Skin of body (tissue), 2 donors: ENCODE data around the gene PNPLA4. TPM values are rescaled to one million over a fixed set of nuclear protein-coding genes. Genes with fewer than 3 reads are reported as not detected.

ENCODE experiments used
- DNase-seq: peaks from one replicate; lab custom pipeline; 2025; lab: John Stamatoyannopoulos, UW
- total RNA-seq: library from RNA; depleted of rRNA; stranded (reverse); fragments of >200 nt; gene quantifications from one replicate; pipeline ENCODE4 v1.2.3, GENCODE V29; 2014

PNPLA4 gene, protein sequence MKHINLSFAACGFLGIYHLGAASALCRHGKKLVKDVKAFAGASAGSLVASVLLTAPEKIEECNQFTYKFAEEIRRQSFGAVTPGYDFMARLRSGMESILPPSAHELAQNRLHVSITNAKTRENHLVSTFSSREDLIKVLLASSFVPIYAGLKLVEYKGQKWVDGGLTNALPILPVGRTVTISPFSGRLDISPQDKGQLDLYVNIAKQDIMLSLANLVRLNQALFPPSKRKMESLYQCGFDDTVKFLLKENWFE
- 9.8 TPM for total RNA-seq

DNA sequence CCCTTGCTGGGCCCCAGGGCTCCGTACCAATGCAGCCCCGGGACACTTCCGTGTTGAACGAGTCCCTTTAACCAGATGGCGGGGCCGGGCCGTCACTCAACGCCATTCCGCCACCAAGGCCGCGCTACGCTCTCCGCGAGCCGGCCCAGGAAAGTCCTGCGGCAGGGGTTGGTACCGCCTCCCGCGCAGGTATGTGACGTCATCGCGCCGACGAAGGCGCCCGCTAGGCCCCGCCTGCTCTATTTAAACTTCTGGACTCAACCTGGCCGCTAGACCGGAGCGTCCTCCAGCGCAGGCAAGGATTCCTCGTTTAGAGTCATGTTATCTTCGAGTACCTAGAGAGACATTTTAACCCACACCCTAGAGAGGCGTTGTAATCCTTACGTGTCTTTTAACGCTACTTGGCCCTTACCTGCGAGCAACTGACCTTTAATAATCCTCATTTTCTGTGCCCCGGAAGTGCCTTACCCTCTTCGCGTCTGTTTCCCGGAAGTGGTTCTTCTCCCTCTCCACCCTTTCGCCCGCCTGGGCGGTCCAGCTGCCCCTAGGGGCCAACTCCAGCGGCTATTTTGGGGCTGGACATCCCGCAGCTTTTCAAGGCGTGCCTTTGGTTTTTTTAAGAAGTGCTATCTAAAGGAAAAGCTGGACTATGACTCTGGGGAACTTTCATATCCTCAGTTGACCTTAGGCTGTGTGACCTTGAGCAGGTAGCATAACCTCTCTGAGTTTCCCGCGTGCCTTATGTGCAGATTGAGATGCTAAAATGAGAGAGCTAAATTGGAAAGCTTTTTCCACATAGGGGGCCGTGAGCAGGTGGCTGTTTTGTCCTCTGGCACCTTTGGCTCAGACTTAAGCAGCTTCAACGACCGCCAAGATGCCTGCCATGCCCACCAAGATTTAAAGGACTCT, at the start of gene PNPLA4:
PNPLA4 (minus strand) TSS at position 155 of the 909 bp plus-strand sequence. CDS start 1,294 bp downstream, outside the sequence.
- peak; percentile 68 for DNase-seq

DNA sequence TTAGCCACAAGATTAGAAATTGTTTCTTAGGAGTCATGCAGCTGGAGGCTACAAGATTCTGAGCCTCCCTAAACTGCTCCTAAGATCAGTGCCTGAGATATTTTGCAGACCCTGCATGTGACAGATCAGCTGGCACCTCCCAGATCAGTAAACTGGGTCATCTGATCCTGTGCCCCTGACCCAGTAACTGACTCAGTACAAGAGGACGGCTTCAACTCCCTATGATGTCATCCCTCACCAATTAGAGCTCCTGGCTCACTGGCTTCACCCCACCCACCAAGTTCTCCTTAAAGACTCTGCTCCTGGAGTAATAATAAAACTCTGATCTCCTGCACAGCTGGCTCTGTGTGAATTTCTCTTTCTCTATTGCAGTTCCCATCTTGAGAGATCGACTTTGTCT, 45.4 kb upstream of the PNPLA4 start:
- DNase-seq = no peak

DNA sequence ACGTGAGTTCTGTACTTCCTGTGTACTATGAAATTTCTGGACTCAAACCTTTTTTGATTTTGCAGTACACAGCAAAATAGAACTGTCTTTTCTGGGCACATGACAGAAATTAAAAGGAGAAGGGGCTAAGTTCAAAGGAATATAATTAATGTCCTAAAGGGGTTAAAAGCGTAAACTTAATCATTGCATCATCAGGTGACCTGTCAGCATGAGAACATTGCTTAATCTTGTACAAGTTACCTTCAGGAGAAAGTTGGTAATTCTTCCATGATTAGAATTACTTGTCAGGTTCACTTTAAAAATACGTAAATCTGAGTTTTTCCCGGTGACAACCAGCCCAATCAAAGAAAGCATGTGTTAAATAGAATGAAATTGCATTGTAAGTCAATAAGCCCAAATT, 43.2 kb upstream of the PNPLA4 start:
- DNase-seq = no peak

DNA sequence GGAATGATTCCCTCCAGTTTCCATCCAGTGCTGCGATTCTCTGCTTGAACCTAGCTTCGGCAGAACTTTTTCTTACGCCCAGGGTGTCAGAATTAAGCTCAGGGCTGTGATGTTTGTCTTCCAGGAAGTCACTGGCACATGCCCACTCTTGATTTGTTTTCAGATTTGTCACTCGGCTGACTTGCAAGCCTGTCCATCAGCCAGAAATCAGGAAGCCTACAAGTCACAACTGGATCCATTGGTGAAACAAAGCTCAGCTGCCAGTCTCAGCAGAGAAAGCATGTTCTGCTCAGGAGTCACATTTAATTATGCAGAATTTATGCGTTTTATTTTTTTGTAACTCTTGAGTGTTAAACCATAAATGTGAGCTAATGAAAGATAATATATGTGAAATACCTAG, 38.2 kb upstream of the PNPLA4 start:
- DNase-seq = no peak

DNA sequence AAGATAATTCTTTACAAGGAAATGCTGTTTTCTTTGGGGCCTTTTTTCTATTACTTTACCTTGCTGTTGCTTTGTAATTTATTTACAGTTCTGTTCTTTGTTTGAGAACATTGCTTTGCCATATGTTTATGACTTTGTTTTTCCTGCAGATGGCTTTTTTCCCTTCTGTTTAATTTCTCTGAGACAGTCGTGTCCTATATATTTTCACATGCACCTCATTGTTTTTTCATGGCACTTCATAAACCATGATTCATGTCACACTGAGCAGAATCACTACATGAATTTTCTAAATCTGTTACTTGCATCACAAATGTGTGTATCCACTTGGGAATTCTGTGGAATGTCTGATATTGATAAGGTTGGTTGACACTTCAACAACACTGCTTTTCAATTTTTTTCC, 33.0 kb upstream of the PNPLA4 start:
- DNase-seq = no peak

DNA sequence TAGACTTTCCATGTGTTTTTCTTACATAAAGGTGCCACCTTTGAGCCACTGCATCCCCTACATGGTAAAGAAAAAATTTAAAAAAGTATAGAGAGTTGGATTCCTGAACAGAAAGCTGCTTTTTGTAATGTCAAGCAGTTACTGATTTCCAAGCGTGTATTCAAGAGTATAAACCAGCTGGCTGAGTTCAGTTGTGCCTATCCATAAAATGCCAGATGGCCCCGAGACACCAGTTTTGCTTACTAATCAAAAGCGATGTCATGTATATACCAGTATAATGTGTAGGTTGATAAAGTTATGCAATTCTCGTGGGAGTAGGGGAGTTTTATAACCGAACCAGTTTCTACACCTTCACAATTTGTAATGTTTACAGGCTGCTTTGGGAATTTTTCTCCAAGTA, 26.2 kb upstream of the PNPLA4 start:
- no peak for DNase-seq

DNA sequence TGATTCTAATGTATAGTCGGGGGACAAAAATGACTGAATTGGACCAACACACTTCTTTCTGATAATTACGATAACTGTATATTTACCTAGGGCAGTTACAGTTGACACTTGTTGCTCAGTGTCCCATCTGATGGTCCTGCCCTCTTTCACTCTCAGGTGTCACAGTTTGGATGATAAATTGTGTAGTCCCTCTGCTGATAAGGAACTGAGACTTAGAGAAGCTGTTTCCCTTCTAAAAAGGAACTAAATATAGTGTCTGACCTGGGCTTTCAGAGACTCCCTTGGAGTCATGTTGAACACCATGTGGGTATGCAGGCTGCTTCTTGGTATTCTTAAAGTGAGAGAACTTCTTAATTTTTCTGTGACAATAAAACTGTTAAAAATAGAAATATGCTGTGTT, 23.7 kb upstream of the PNPLA4 start:
- no peak for DNase-seq

DNA sequence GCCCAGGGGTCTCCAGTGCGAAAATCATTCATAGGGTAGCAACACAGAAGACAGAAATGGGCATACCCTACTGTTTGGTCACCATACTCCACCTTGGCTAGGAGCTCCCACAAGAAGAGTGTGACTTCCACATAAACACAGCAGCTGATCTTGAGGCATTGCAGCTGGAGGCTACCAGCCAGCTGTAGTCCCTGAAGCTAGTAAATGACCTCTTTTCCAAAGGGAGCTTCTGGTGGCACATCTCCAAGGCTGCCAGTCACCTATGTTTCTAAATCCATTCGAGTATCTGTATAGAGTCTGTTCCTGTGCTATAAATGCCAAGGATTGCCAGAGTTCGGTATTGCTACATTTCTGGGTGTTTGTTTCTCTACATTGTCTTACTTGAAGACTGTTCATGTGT, 21.3 kb upstream of the PNPLA4 start:
- DNase-seq = no peak

DNA sequence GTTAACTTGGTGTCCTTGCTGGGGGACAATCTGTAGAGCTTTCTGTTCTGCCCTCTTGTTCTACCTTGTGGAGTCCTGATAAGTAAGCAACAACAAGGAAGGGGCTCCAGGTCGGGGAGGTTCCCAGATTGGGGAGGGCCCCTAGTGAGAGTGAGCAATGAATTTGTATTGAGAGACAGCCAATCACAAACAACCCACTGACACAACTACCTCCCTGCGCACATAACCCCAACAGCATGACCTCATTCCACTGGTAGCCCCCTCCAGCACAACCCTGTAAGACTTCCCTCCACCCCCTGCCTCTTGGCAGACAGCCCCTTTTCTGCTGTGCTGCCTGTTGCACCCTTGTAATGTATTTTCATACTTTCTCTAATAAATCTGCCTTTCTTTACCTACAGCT, 19.7 kb upstream of the PNPLA4 start:
- DNase-seq = no peak

DNA sequence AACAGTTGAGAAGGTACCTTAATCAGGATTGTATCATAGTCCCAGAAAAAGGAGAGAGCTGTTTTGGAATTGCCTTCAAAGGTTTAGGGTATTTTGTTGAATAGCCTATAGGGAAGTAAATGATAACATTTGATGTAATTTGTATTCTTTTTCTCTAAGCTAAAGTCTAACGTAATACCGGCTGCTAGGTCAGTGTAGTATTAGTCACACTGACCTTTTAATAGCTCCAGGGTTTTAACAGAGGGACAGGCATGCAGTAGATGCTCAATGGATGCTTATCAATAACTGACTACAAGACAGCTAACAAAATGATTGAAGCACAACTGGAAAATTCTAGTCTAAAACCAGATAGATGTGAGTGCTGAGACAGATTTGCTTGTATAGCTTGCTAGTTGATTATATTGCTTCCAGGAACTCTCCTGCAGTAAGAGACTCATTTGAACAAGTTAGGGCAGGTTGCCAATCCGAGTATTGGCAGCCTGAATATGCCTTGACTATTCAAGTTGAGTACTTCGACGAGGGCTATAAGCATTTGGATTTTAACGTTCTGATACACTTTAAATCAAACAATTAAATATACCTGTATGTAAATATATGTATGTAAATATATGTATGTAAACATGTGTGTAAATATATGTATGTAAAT, 16.5 kb upstream of the PNPLA4 start:
- no peak for DNase-seq

DNA sequence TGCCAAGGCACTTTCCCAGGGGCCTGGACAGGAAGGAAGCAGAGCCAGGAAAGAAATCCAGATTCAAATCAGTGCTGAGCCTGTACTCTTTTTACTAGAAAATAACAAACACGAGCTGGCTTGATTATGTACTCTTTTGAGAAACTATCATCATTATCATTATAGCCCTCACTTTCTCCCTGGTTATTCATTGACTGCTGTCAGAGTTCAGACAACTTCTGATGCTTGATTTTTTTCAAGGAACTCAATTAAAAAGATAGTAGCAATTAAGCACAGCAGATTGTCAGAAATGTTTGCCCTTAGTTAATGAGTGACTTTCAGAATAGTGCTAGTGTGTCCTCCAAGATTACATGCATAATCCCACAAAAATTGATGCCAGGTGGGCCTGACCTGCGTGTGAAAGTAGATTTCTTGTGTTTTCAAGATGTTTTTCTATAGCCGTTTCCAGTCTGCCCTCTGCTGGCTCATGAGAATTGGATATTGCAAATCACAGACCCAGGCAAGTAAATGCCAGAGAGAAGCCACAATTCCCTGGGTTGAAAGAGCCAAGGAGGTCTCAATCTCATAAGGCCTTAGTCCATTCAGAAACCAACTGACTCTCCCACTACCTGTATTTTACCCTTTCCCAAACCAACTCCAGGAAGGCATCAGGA, 14.3 kb upstream of the PNPLA4 start:
- DNase-seq = no peak

DNA sequence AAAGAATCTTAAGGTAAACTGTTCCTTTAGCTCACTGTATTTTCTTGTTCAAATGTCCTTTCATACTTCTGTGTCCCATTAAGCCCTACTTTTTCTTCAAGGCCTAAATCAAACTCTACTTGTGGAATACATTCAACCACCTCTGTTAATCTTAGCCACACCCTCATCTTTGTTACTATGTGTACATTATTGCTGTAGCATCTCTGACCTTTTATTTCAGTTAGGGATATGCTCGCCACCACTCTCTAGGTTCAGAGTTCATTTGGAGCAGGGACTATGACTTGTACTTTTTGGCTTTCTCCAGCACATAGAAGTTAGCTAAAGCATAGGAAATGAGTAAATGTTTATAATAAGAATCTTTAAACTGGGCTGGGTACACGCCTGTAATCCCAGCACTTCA, 6.8 kb upstream of the PNPLA4 start:
- DNase-seq = no peak

DNA sequence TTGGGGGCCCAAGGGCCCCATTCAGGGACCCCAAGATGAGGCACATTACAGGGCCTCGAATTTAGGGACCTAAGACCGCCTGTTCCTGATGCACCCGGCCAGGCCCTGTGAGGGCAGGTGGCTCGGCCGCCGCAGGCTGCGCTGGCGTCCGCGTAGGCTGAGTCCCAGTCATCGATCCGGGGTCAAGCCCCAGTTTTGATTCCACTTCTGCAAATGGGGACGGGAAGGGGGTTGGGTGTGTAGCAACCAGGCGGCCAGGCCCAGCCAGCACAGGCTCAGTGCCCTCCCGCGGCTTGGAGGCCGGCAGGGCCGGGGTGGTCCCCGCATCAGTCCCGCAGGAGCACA, 327 bp downstream of the PNPLA4 start:
- no peak for DNase-seq

DNA sequence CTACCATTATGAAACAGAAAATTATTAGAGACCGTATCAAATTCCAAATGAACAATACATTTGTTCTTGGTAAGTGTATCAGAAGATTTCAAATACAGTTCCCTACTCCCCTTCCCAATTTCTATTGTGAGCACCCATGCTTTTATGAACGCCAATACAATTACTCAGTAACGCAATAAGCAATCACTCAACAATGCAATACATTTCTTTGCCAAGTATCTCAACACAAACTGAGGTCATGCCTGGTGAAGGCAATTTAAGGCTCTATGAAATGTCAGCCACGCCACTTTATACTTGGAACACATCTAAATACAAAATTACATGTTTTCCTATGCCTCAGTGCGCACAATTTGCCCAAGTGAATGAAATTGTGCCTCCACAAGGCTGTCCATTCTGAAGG, 712 bp downstream of the PNPLA4 start:
- DNase-seq = no peak

DNA sequence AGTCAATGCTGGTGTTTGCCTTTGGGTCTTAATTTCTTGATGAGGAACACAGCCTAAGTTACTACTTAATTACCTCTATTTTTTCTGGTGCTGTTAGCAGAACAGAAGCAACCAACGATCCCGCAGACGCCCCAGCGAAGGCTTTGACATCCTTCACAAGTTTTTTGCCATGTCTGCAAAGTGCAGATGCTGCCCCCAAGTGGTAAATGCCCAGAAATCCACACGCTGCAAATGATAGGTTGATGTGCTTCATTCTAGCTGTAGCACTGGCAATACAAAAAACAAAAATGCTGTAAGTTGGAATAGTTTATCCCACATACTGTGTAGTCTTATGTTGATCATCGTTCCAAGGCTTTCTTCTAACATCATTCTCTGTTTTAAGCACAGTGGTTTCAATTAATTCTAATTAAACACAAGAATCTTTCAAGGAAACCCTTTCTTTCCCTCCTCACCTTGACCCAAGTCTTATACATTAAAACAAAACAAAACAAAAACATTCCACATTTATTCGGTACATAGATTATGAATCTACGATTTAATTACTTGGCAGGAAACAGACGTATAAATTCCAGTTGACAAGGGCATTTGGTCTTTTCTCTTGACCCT, 1.2 kb downstream of the PNPLA4 start:
- peak; percentile 29 for DNase-seq

DNA sequence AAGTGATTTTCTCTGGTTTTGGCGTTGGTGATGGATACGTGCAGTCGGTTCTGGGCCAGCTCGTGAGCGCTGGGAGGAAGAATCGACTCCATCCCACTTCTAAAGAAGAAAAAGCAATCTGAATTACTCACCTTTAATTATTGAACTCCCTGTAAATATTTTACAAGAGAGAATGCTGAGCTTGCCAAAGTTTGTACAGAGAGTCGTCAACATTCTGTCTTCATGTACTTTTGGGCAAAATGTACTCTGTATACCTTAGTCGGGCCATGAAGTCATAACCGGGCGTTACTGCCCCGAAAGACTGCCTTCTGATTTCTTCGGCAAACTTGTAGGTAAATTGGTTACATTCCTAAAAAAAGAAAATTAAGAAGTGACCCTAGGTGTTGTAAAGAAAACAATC, 5.5 kb downstream of the PNPLA4 start:
- DNase-seq = no peak

DNA sequence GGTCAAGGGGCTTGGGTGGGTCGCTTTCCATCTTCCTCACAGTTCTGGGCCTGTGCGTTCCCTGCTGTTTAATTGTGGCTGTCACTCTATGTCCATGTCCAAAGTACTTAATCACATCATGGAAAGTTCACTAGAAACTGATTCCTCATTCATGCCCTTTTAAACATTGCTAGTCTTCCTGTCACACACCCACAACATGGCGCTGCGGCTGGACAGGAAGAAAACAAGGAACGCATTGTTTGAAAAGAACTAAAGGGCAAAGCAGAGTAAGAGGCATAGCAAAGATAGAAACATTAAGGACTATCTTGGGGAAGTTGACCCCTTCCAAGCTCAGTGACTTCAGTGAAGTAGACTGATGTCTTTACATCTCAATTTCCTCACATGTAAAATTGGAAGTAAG, 18.4 kb downstream of the PNPLA4 start:
- no peak for DNase-seq

DNA sequence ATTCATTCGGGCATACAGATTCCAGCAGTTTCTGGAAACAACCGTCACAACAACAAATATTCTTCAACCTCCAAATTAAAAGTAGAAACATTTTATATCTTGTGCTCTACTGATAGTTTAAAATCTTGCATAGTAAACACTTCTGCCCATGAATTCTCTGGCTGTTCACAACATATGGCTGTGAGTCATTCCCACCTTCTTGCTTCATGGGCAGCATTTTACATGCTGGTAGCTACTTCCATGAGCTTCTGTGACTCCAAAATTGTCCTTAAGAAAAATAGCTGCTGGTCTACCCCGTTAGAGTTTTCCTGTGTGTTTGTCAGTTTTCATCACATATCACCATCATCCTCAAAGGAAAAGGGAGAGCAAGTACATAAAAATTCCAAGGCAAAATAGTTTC, 22.7 kb downstream of the PNPLA4 start:
- DNase-seq = no peak

DNA sequence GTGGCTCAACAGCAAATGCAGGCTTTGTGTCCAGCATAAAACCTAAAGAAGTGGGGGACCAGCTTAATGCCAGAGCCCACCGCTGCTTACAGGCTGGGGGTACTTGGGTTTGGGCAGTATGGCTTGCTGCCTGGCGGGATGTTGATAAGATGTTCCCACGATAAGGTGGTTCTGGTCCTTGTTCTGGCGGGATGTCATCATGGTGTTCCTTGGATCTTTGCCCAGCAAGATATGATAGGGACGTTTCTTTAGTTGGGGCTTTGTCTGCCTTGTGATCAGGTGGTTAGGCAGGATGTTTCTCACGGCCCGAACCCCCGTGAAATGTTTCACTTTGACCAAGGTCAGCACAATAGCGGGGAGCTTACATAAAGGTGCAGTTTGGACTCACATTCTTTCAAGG, 35.3 kb downstream of the PNPLA4 start:
- DNase-seq = no peak

DNA sequence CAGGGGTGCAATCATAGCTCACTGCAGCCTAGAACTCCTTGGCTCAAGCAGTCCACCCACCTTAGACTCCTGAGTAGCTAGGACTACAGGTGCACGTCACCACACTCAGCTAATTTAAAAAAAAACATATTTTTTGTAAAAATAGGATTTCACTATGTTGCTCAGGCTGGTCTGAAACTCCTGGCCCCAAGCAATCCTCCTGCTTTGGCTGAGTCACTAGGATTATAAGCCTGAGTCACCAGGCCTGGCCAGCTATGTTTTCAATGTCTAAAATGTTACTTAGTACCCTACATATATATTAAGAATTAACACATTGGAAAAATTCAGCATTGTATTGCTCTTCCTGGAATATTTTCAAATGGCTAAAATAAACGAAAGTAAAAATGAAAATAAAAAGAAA, 37.5 kb downstream of the PNPLA4 start:
- no peak for DNase-seq

DNA sequence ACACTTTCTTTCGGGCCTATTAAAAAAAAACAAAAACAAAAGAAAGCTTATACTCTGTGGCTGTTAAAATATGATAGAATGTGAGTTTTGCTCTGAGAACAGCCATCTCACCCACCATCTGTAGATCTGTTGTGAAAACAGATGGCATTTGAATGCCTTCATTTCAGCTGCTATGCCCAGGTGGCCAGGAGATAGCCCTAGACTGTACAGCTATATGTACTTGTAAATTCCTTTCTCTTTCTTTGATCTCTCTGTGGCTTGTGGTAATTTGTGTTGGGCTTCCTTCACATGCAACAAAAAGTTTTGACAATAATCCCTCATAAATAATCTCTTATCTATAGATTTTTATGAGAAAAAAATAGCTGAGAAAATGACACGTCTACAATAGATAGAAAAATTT, 38.1 kb downstream of the PNPLA4 start:
- DNase-seq = no peak

DNA sequence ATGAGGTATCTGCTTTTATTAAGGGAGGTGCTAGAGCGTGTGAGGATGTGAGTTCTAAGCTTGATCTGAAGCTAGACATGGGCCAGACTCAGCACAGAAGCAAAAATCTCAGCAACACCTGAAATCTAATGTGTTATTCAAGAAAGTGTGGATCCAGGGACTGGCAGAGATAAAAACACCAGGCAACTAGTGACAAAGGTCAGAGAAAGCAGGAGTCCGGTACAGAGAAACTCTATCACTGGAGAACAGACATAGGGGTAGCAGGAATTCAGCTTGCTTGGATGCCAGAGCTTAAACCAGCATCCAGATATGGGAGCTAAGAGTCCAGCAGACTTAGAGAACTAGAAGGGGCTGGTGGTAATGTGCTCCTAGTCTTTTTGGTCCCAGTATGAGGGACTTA, 50.3 kb downstream of the PNPLA4 start:
- no peak for DNase-seq
